ENCODE results near the gene CFAP161. TPM values are rescaled to one million over a fixed set of nuclear protein-coding genes. Genes with fewer than 3 reads are reported as not detected.

The CFAP161 gene
- total and polyA plus RNA-seq, 9 of the 15 experiments (the other 6 are each of a cell fraction or from before 2014, with no cell fraction given), result 25.8 to 83.3 (median 75.6) TPM

GRCh38 chr15:81184188-81184587 lies 50.1 kb downstream of the CFAP161 start:
- Histone ChIP-seq H3K27me3 (ENCODE audit: control insufficient read depth in 2 of 2, insufficient read depth in 2 of 2, low read length in 2 of 2) (no peaks in the 10 kb centered on the region), H3K4me3 (no peak overlapping the region), H3K9me1 (ENCODE audit: control insufficient read depth, insufficient read depth, low read length) (no peaks in the 10 kb centered on the region), H2AFZ (ENCODE audit: low read depth, low read length) (no peak overlapping the region), H3K9me3 (replicated peaks; ENCODE audit: control insufficient read depth, insufficient read depth, low read depth, low read length) (no peaks in the 10 kb centered on the region), H4K20me1 (replicated peaks; ENCODE audit: control insufficient read depth, insufficient read depth, low read length) (no peaks in the 10 kb centered on the region; the same call in 1 of the 2 replicates), H3K9ac (ENCODE audit: insufficient read depth in 1 of 2, low read depth in 2 of 2, low read length in 2 of 2) (no peak overlapping the region), H3K79me2 (ENCODE audit: control insufficient read depth, insufficient read depth, low read length) (no peaks in the 10 kb centered on the region), H3K4me2 (ENCODE audit: insufficient read depth, low read length) (no peak overlapping the region), H3K36me3 (ENCODE audit: control insufficient read depth, insufficient read depth, low read length) (no peaks in the 10 kb centered on the region; the same call in 2 of the 3 replicates), H3K27ac (ENCODE audit: extremely low read depth, low read depth, low read length) (no peak overlapping the region), H3K4me1 (replicated peaks in 1 of 2; ENCODE audit: control insufficient read depth in 2 of 2, insufficient read depth in 2 of 2, low read length in 2 of 2) (no peaks in the 10 kb centered on the region; a peak in 1 of 5 replicates)
- ChIA-PET CTCF (ENCODE audit: low intra/inter-chr PET ratio) (no interaction called here), POLR2A (no interaction called here)
- intact Hi-C loops (cut with micrococcal nuclease) (no loop called here), in situ Hi-C loops (cut with MboI) (no loop called here)
- no peak for TF ChIP-seq NCOA4 (IDR thresholded peaks at IDR 0.05; ENCODE audit: partially characterized antibody)
- TF ChIP-seq ZSCAN32 (CRISPR knock-in tag; IDR thresholded peaks at IDR 0.05), result no peak
- no peak for TF ChIP-seq ZNF668 (CRISPR knock-in tag; IDR thresholded peaks at IDR 0.05)
- TF ChIP-seq JUN (IDR thresholded peaks at IDR 0.05; ENCODE audit: borderline replicate concordance, low read depth, low read length), result no peak
- TF ChIP-seq JUN (CRISPR knock-in tag; IDR thresholded peaks at IDR 0.05; ENCODE audit: borderline replicate concordance), result no peak
- no peak for TF ChIP-seq POLR2AphosphoS2 (IDR thresholded peaks at IDR 0.05; ENCODE audit: low read length)
- FAIRE-seq (no peak), ATAC-seq (no peak), DNase-seq (ENCODE audit: extremely low read depth in 1 of 4, low spot score in 3 of 4) (no peak)
- WGBS (ENCODE audit: insufficient coverage, low coverage, missing lambda C conversion rate), result 43% methylated on average over 5 of the region's 5 CpGs
- no TSS peak for BruUV-seq (replicated peaks)

GRCh38 chr15:81185631-81186295 lies 51.7 kb downstream of the CFAP161 start:
- WGBS (ENCODE audit: insufficient coverage, low coverage, missing lambda C conversion rate), result 41% methylated on average over 5 of the region's 5 CpGs
- H3K4me1 ChIP-seq (replicated peaks in 1 of 2; ENCODE audit: control insufficient read depth in 2 of 2, insufficient read depth in 2 of 2, low read length in 2 of 2), result no peaks in the 10 kb centered on the region; a peak in 1 of 5 replicates
- no peak overlapping the region for H3K4me3 ChIP-seq
- H2AFZ ChIP-seq (ENCODE audit: low read depth, low read length), result no peak overlapping the region
- no peaks in the 10 kb centered on the region for H3K79me2 ChIP-seq (ENCODE audit: control insufficient read depth, insufficient read depth, low read length)
- CTCF ChIA-PET (ENCODE audit: low intra/inter-chr PET ratio), result no interaction called here
- no peak overlapping the region for H3K9ac ChIP-seq (ENCODE audit: insufficient read depth in 1 of 2, low read depth in 2 of 2, low read length in 2 of 2)
- DNase-seq (ENCODE audit: extremely low read depth in 1 of 4, low spot score in 3 of 4), result no peak
- no peak for ATAC-seq
- no peaks in the 10 kb centered on the region for H3K9me1 ChIP-seq (ENCODE audit: control insufficient read depth, insufficient read depth, low read length)
- H3K27ac ChIP-seq (ENCODE audit: extremely low read depth, low read depth, low read length), result no peak overlapping the region
- FAIRE-seq, result no peak
- H3K27me3 ChIP-seq (ENCODE audit: control insufficient read depth in 2 of 2, insufficient read depth in 2 of 2, low read length in 2 of 2), result no peaks in the 10 kb centered on the region
- H3K36me3 ChIP-seq (ENCODE audit: control insufficient read depth, insufficient read depth, low read length), result no peaks in the 10 kb centered on the region; the same call in 2 of the 3 replicates
- no peaks in the 10 kb centered on the region for H3K9me3 ChIP-seq (replicated peaks; ENCODE audit: control insufficient read depth, insufficient read depth, low read depth, low read length)
- intact Hi-C loops (cut with micrococcal nuclease), result no loop called here
- no TSS peak for BruUV-seq (replicated peaks)
- POLR2A ChIA-PET, result no interaction called here
- in situ Hi-C loops (cut with MboI), result no loop called here
- H4K20me1 ChIP-seq (replicated peaks; ENCODE audit: control insufficient read depth, insufficient read depth, low read length), result no peaks in the 10 kb centered on the region; the same call in 1 of the 2 replicates
- H3K4me2 ChIP-seq (ENCODE audit: insufficient read depth, low read length), result no peak overlapping the region
- TF ChIP-seq NFE2 (IDR thresholded peaks at IDR 0.05; ENCODE audit: low read depth) (no peak), CEBPB (tag; IDR thresholded peaks at IDR 0.05) (no peak), ZNF175 (CRISPR knock-in tag; IDR thresholded peaks at IDR 0.05; ENCODE audit: low read depth) (no peak), KDM2B (CRISPR knock-in tag; IDR thresholded peaks at IDR 0.05) (no peak), YBX1 (IDR thresholded peaks at IDR 0.05) (no peak), CREB1 (IDR thresholded peaks at IDR 0.05) (no peak), CREB1 (CRISPR knock-in tag; IDR thresholded peaks at IDR 0.05) (no peak), ZNF695 (CRISPR knock-in tag; IDR thresholded peaks at IDR 0.05) (no peak), ZNF699 (CRISPR knock-in tag; IDR thresholded peaks at IDR 0.05; ENCODE audit: insufficient replicate concordance) (no peak), TOE1 (IDR thresholded peaks at IDR 0.05; ENCODE audit: borderline replicate concordance) (no peak), TOE1 (CRISPR knock-in tag; IDR thresholded peaks at IDR 0.05; ENCODE audit: borderline replicate concordance, low read depth) (no peak)
